HFFc6 (cell line): ENCODE data around the gene GPATCH2. TPM values are rescaled to one million over a fixed set of nuclear protein-coding genes. Genes with fewer than 3 reads are reported as not detected.
"Not testable (repeated sequence)": the region's sequence is repeated elsewhere in the genome, so short reads cannot be mapped to it uniquely, and the experiment has no call there.

Experiments
- DNase-seq: peaks from one replicate; pipeline ENCODE4 v3.0.0-alpha.2; 2018
- H3K27ac Mint-ChIP-seq: 2 replicates; pipeline ENCODE4 v1.8.0; 2020; ENCODE audit warnings: mild to moderate bottlenecking, mixed read lengths
- H3K27me3 Mint-ChIP-seq: 2 replicates; pipeline ENCODE4 v1.8.0; 2021; ENCODE audit warnings: mild to moderate bottlenecking, moderate library complexity, mixed read lengths; ENCODE audit not compliant: insufficient read depth
- H3K36me3 Mint-ChIP-seq: 2 replicates; pipeline ENCODE4 v1.8.0; 2021; ENCODE audit warnings: low read depth, mixed read lengths
- H3K4me1 Mint-ChIP-seq: 2 replicates; pipeline ENCODE4 v1.8.0; 2020; ENCODE audit warnings: low read depth, mixed read lengths
- H3K4me3 Mint-ChIP-seq: 2 replicates; pipeline ENCODE4 v1.8.0; 2020; ENCODE audit warnings: mild to moderate bottlenecking, moderate library complexity, mixed read lengths
- H3K9me3 Mint-ChIP-seq: 2 replicates; pipeline ENCODE4 v1.8.0; 2020; ENCODE audit warnings: mild to moderate bottlenecking, mixed read lengths
- total RNA-seq, 6 experiments: library from RNA; stranded (reverse); fragmentation: NEBNext Ultra II Directional; extraction: Animal tissue kit (Norgen Biotek cat#: 25700); gene quantifications; 2 replicates in 1 of 6; 3 replicates in 5 of 6; pipeline ENCODE4 v1.2.3, GENCODE V29; 2021
- TF ChIP-seq, protein P1 (sequence below): fragments of 200-600 bp; sonication (generic); IDR thresholded peaks from 2 replicates; pipeline ENCODE4 v1.5.0; 2021; ENCODE audit warnings: antibody characterized with exemption, mild to moderate bottlenecking

GPATCH2 gene
- total RNA-seq, 6 experiments from 2014 or later = 8.1 to 11.5 (median 9.8) TPM

GRCh38 chr1:217526636-217527035 is 104.3 kb downstream of the GPATCH2 start:
- Mint-ChIP-seq H3K36me3 (peaks cover 23% of the 10 kb centered on the region), H3K4me1 (peaks cover 42% of the 10 kb centered on the region), H3K27me3 (no peaks in the 10 kb centered on the region), H3K27ac (no peak overlapping the region), H3K4me3 (no peak overlapping the region), H3K9me3 (no peaks in the 10 kb centered on the region; the same call in 1 of the 2 replicates)
- no peak for DNase-seq
- TF ChIP-seq, protein P1, sequence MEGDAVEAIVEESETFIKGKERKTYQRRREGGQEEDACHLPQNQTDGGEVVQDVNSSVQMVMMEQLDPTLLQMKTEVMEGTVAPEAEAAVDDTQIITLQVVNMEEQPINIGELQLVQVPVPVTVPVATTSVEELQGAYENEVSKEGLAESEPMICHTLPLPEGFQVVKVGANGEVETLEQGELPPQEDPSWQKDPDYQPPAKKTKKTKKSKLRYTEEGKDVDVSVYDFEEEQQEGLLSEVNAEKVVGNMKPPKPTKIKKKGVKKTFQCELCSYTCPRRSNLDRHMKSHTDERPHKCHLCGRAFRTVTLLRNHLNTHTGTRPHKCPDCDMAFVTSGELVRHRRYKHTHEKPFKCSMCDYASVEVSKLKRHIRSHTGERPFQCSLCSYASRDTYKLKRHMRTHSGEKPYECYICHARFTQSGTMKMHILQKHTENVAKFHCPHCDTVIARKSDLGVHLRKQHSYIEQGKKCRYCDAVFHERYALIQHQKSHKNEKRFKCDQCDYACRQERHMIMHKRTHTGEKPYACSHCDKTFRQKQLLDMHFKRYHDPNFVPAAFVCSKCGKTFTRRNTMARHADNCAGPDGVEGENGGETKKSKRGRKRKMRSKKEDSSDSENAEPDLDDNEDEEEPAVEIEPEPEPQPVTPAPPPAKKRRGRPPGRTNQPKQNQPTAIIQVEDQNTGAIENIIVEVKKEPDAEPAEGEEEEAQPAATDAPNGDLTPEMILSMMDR = no peak

- Mint-ChIP-seq H3K36me3 (peaks cover 23% of the 10 kb centered on the region), H3K27me3 (no peaks in the 10 kb centered on the region), H3K9me3 (no peaks in the 10 kb centered on the region; the same call in 1 of the 2 replicates), H3K27ac (peak overlapping the region; percentile 29), H3K4me1 (peaks cover 42% of the 10 kb centered on the region), H3K4me3 (peak overlapping the region; percentile 55)
- DNase-seq = peak; percentile 37
- TF ChIP-seq, protein P1 = no peak
Measured at GRCh38 chr1:217525773-217526490, 105.0 kb downstream of the GPATCH2 start.

DNA sequence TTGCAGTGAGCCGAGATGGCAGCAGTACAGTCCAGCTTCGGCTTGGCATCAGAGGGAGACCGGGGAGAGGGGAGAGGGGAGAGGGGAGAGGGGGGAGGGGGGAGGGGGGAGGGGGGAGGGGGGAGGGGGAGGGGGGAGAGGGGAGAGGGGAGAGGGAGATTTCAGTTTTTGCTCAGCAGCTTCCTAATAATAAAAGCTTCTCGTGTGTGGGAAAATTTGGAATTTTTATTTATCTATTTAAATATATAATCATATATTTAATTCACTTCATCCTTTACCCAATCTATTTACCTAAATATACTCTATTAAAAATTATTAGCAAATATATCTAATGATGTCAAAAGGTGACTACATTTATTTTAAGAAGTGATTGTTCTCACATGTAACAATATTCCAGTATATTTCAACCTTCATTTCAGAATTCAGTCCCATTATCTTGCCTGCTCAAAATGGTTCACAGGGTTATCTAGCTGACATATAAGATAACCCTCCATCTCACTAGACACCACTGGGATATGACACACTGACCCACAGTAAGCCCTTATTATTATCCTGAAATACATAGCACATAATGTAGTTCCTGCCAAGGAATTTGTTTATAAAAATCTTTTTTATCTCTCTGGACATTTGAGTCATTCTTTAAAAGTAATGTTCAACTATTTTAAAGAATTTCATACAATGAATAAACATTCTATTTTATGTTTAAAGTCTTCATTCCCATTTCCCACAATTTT is 105.9 kb downstream of the GPATCH2 start:
- peaks cover 42% of the 10 kb centered on the region for H3K4me1 Mint-ChIP-seq
- peak overlapping the region; percentile 55 for H3K4me3 Mint-ChIP-seq
- H3K9me3 Mint-ChIP-seq = no peaks in the 10 kb centered on the region; the same call in 1 of the 2 replicates
- TF ChIP-seq, protein P1 = no peak
- peak overlapping the region; percentile 14 for H3K27ac Mint-ChIP-seq
- peak; percentile 22 for DNase-seq
- peaks cover 19% of the 10 kb centered on the region for H3K36me3 Mint-ChIP-seq
- no peaks in the 10 kb centered on the region for H3K27me3 Mint-ChIP-seq

GRCh38 chr1:217523921-217524320 is 107.0 kb downstream of the GPATCH2 start:
- H3K27me3 Mint-ChIP-seq, H3K4me3 Mint-ChIP-seq, H3K36me3 Mint-ChIP-seq, H3K27ac Mint-ChIP-seq, DNase-seq, H3K9me3 Mint-ChIP-seq: not testable (repeated sequence)
- peaks cover 33% of the 10 kb centered on the region for H3K4me1 Mint-ChIP-seq

DNA sequence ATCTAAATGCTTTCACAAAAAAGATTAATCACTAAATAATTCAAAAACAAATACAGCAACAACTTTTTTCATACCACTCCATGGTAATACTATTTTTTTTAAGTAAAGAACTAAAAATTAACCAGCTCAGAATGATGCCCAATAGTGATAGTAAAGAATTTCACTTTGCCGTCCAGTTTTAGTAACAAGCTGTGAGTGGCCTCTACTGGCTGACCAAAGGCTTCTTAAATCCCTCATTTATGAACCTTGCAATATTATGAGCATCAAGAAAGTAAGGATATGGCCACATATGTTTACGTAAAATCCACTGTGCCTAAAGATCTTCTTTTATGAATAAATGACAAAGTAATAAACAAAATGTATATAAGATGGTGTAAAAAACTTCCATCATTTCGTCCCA is 108.6 kb downstream of the GPATCH2 start:
- Mint-ChIP-seq H3K27ac (no peak overlapping the region), H3K36me3 (no peaks in the 10 kb centered on the region), H3K4me1 (peaks cover 19% of the 10 kb centered on the region), H3K9me3 (no peaks in the 10 kb centered on the region), H3K27me3 (no peaks in the 10 kb centered on the region), H3K4me3 (no peak overlapping the region)
- no peak for DNase-seq
- TF ChIP-seq, protein P1 = no peak

DNA sequence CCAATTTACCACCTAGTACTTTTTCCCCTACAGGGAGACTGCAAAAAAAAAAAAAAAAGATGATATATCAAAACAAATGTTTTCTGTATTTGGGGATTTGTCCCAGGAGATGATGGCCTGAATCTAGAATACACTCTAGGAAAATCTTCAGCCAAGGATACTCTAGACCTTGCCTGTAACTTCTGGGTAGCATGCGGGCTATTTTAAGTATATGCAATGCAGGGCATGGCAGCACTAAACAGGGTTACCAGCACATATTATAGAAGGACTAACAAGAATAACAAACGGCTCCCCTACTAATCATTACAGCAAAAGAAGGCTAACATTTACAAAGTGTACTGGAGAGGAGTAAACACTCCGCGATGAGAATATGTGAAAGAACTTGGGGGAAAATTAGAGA is 109.6 kb downstream of the GPATCH2 start:
- Mint-ChIP-seq H3K4me1 (peaks cover 15% of the 10 kb centered on the region), H3K27me3 (no peaks in the 10 kb centered on the region), H3K27ac (no peak overlapping the region), H3K4me3 (no peak overlapping the region), H3K9me3 (no peaks in the 10 kb centered on the region), H3K36me3 (no peaks in the 10 kb centered on the region)
- TF ChIP-seq, protein P1 = no peak
- no peak for DNase-seq
